SU-DHL-6 (cell line): ENCODE data around the gene RAI1.

Experiments
- CTCF ChIP-seq: fragments of 200-600 bp; sonication (generic); IDR thresholded peaks from one replicate; pipeline ENCODE4 v1.5.1; 2017; ENCODE audit warnings: antibody characterized with exemption, mild to moderate bottlenecking, low read length, moderate library complexity; ENCODE audit not compliant: insufficient read depth, poor library complexity, severe bottlenecking
- EZH2phosphoT487 ChIP-seq: fragments of 200-600 bp; sonication (generic), shearing (Covaris generic); conservative IDR thresholded peaks from 2 replicates; pipeline ENCODE4 v1.6.1; 2018; ENCODE audit warnings: mild to moderate bottlenecking, antibody characterized with exemption, low read length, moderate library complexity, mixed read lengths

- no peak for TF ChIP-seq CTCF
- TF ChIP-seq EZH2phosphoT487: no peak
Observed at GRCh38 chr17:17709815-17710321, 28.6 kb downstream of the RAI1 start.
